Hepatocyte (in vitro differentiated cells): ENCODE results near the gene SPDYE4.

ENCODE experiments used
- EZH2 ChIP-seq: fragments of 200-600 bp; sonication (generic); IDR thresholded peaks from 2 replicates; pipeline ENCODE4 v1.6.1; 2016; ENCODE audit warnings: antibody characterized with exemption, mild to moderate bottlenecking, borderline replicate concordance
- EZH2phosphoT487 ChIP-seq: fragments of 200-600 bp; sonication (generic); IDR thresholded peaks from one replicate; pipeline ENCODE4 v1.6.1; 2018; ENCODE audit warnings: antibody characterized with exemption, mild to moderate bottlenecking, low read depth, moderate library complexity; ENCODE audit not compliant: unreplicated experiment, severe bottlenecking
- TF ChIP-seq, protein P1 (sequence below): fragments of 200-600 bp; sonication (generic); IDR thresholded peaks from 2 replicates; pipeline ENCODE4 v1.5.1; 2016; ENCODE audit warnings: antibody characterized with exemption, mild to moderate bottlenecking; ENCODE audit not compliant: poor library complexity

DNA sequence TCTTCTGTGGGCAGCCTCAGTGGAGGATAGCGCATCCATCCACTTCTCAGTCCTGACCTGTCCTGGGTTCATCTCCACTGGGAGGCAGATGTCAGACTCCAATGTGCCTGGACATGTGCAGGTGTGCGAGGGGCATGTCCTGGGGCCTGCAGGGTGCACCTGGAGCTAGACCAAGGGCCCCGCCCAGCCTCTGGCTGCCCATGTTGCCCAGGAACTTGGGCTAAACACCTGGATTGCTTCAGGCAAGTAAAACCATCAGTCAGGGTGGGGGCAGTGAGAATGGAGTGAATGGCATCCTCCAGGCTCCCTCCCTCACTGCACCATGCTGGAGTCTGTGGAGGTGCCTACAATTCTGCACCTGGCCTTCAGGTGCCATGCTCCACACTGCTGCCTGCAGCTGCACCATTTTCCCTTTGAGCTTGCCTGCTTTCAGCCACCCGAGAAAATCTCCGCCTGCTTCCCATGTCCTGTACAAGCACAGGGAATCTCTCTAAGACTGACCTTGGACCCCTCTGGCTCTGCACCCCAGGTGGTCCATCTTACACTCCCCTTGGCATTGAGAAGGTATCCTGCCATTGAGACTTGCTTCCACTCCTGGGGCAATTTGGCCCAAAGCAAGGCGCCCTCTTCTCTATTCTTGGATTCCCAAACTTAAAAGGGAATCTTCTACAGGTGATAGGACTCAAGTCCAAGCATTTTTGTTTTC is 42.9 kb upstream of the SPDYE4 start:
- TF ChIP-seq, protein P1, sequence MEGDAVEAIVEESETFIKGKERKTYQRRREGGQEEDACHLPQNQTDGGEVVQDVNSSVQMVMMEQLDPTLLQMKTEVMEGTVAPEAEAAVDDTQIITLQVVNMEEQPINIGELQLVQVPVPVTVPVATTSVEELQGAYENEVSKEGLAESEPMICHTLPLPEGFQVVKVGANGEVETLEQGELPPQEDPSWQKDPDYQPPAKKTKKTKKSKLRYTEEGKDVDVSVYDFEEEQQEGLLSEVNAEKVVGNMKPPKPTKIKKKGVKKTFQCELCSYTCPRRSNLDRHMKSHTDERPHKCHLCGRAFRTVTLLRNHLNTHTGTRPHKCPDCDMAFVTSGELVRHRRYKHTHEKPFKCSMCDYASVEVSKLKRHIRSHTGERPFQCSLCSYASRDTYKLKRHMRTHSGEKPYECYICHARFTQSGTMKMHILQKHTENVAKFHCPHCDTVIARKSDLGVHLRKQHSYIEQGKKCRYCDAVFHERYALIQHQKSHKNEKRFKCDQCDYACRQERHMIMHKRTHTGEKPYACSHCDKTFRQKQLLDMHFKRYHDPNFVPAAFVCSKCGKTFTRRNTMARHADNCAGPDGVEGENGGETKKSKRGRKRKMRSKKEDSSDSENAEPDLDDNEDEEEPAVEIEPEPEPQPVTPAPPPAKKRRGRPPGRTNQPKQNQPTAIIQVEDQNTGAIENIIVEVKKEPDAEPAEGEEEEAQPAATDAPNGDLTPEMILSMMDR, result no peak
- TF ChIP-seq EZH2 (no peak), EZH2phosphoT487 (no peak)
